D341Med (cell line): ENCODE measurements around the gene SH3RF3.

Experiments
- DNase-seq: peaks from one replicate; pipeline ENCODE4 v3.0.0; 2012; ENCODE audit warnings: low spot score

The SH3RF3 gene

DNA sequence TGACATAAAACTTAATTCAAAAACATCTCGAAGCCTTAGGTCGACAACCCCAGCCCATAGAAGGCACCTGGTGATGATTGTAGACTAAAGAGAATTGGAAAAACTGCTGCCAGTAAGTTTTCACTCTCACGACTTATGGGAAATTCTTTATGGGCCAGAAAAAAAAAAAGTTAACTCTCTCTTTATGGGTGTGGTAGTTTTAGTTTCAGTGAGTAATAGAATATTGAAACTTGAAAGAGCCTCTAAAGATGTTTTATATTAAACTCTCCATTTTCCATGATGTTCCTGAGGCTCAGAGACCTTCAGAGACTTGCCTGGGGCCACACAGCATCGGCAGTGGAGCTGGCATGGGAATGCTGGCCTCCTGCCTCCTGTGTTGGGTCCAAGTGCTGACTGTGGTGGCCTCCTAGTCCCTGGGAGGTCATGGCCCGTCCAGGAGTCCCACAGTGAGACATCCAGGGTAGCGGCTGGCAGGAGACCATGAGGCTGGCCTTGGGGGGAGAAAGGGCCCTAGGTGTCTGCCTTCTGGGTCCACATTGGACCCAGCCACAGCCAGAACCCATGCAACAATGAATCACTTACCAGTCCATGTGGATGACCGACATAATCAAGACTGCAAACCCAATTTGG lies 325.9 kb downstream of the SH3RF3 start:
- no peak for DNase-seq

DNA sequence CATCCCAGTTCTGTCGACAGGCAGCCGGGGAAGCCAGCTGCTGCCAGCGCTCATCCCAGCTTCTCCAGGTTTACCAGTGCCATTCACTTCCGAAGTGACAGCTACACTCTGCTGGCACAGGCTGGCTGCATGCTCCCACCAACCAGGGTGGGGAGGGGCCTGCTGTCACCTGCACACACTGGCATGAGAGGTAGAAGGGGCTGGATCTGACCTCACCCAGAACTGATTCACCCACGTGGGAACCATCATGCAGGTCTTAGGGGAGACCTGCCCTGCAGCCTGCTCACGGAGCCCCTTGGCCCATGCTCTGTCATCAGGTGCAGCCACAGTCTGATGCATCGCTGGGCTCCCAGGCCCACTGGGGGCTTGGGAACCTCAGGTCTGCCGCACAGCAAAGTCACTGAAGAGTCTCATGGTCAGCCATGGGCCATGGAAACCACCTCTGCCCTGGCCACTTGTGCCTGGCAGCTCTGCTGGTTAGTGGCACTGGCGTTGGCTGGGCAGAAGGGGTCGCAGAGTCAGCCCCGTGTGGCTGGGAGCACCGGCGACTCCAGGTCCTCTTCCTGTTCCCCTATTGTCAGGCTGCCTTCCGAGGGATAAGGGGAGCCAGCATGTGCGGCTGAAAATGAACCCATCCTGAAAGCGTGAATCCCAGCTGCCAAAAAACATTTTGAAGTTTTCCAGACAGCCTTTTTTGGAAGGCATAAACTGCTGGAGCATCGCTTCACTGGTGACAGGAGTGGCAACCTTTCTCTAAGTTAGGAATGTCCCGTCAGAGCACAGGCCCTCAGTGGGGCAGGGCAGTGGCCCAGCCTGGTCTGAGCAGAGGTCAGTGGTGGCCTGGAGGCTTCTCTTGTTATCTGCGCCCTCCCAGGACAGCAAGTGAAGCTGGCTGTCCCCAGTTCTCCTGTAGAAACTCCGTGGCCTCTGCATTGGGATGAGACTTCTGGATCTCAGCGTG lies 327.0 kb downstream of the SH3RF3 start:
- DNase-seq: no peak

DNA sequence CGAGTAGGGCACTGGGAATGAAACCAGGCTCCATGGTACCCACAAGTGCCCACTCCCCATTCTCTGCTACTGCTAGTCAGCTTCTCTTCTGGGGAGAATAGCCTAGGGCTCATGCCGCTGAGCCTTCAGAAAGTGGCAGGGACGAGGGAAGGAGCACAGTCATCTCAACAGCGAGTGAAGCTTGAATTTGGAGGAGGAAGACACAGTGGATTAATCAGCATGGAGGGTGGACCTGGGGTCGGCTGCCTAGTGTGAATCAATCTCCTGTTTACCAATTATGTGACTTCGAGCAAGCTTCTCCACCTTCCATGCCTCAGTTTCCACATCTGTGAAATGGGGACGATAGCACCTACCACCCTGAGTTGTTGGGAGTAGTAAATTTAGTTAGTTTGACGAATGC lies 327.8 kb downstream of the SH3RF3 start:
- no peak for DNase-seq

DNA sequence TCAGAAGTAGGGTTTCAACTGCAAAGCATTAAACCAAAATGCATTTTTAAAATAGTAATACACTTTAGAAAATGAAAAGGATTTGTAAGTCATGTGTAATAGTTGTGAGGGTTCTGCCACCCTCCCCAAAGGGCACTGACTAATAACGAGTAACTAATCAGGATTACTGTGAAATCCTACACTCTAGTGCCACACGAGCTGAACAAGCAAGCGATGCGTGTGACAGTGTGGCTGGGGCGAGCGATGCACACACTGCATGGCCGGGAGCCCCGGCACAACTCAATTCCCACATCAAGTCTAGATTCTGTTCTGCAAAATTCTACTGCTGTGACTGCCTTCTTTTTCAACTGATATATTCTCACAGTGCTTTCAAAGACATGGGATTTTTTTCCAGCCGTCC lies 328.4 kb downstream of the SH3RF3 start:
- DNase-seq: no peak

DNA sequence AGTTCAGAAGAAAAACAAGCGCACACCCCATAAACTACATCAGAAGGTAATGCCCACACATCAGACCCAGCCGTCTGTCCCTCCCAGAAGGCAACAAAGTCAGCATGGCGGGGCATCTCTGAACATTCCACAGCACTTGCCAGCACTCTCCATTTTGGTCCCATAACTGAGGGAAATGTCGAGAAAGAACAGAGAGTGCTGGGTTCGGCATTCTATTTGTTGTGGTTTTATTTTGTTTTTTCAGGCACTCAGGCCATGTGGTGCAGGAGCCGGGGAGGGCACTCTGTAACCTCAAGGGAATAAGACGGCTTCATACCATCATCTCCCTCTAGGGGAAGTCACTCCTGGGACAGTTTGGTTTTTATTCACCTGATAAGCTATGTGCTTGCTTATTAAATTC lies 328.8 kb downstream of the SH3RF3 start:
- peak; percentile 44 for DNase-seq

DNA sequence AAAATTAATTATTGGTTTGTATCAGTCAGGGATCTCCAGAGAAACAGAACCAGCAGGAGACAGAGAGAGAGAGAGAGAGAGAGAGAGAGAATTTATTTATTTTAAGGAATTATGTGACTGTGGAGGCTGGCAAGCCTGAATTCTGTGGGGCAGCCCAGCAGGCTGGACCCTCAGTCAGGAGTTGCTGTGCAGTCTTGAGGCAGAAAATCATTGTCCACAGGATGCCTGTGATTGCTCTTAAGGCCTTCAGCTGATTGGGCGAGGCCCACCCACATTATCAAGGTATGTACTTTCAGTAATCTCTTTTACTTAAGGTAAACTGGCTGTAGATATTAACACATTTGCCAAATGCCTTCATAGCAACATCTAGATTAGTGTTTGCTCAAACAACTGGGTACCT lies 329.5 kb downstream of the SH3RF3 start:
- no peak for DNase-seq

DNA sequence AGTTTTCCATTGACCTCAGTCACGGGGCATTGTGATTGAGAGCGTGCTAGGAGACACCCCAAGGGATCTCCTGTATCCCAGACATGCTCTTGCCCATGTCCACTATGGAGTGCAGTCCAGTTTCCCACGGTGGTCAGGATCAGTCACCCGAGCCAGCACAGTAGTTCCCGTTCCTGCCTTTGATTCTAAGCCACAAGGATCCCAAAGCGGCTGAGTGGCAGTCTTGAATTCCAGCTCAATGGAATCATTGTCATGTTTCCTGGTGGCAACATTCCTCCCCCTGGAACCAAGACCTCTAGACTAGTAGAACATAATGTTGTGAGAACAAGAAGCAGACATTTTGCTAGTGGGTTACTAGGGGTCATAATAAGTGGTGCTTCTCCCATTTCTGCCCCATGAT lies 330.5 kb downstream of the SH3RF3 start:
- DNase-seq: no peak

DNA sequence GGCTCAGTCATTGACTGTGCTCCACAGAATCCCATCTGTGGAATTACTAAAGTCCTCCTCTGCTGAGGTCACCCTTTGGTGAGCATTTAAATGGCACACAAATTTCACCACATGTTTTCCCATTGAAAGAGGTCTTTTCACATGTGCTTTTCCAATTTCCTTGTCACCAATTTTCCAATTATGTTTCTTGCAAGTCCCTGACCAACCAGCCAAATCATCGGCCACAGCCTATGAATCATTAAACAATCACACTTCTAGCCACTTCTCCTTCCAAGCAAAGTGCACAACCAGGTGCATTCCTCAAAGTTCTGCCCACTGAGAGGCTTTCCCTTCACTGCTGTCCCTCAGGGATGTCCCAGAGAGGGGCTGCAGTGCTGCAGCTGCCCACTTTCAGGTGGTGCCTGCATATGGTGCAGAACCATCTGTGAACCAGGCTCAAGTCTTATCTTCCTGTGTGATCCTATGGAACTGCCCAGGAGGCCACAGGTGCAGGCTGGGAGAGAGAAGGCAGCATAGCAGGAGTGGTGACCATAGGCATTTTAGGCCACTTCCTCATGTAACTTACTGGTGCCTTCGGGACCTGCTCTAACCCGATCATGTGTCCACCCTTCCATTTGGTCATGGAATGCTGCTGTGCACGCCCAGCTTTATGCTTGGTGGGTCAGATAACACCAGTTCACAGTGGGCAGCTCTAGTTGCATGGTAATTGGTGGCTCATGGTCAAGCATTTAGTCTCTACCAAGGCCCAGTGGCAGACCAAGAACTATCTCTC lies 331.7 kb downstream of the SH3RF3 start:
- no peak for DNase-seq

DNA sequence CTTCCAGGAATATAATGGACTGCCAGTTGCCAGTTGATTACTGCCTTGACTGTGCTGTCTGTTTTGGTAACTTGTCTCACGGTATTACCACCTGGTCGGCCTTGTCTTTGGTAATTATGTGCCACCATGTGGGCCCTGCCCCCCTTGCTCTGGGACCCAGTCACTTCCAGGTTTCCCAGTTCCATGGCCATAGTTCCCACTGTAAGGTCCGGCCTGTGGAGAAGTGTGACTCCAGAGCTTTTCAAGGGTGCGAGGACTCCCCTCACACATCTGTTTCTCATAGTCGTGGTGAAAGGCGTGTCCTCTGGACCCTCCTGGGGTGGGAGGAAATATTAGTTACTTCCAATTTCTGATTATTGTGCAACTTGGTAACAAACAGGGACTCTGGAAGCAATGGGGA lies 334.2 kb downstream of the SH3RF3 start:
- DNase-seq: no peak

DNA sequence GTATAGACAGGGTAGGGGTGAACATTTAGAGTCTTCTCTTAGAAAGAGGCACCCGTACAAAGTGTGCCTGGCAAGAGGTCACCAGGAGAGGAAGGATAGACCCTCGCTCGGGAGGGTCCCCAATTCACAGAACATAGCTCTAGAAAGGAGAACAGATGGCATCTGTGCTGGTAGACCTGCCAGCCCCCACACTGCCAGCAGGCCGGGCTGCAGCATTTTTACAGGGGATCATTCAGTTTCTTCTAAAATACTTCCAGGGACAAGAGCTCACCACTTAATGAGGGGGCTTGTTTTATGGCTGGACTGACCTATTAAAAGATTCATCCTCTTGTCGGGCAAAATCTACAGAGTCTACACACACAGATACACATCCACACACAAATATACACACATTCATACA lies 334.9 kb downstream of the SH3RF3 start:
- DNase-seq: no peak

DNA sequence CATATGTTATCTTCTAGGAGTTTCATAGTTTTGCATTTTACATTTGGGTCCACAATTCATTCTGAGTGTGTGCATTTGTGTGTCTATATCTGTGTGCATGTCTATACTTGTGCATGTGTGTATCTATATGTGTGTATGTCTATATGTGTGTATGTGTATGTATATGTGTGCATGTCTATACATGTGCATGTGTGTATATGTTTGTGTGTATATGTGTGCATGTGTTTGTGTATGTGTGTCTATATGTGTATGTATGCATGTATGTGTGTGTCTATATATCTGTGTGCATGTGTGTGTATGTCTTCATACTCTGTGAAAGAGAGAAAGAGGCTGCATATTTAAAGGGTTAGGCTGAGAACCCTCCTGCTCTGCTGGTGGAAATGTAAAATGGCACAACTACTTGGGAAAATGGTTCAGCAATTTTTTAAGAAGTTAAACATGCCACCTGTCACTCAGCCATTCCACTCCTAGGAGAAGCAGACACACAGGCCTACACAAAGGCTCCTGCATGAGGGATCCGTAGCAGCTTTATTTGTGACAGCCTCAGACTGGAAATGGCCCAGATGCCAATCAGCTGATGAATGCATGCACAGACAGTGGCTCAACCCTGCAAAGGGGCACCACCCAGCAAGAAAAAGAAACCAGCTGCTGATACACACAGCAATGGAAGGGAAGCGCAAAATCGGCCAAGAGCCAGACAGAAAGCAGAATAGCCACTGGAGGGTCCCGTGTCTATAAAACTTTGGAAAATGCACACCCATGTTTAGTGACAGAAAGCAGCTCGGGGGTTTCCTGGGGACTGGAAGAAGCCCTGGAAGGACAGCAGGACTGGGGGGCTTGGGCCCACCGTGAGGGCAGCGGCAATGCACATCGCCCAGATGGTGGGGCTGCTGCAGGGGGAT lies 337.9 kb downstream of the SH3RF3 start:
- DNase-seq: no peak

DNA sequence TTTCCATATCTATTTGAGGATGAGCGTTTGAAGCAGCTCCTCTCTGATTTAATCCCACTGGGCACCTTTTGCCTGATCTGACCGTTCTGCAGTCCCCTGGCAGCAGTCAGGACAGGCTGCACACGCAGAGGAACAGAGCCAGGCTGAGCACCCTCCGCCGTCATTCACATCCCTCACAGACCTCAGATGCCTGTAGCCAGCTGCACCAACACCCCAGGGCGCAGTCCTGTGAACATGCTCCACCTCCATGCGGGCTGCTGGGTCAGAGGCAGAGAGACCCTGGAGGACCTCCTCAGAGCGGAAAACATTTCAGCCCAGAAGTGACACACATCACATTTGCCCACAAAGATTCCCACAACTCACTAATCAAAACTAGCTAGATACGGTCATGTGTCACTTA lies 338.7 kb downstream of the SH3RF3 start:
- DNase-seq: no peak

DNA sequence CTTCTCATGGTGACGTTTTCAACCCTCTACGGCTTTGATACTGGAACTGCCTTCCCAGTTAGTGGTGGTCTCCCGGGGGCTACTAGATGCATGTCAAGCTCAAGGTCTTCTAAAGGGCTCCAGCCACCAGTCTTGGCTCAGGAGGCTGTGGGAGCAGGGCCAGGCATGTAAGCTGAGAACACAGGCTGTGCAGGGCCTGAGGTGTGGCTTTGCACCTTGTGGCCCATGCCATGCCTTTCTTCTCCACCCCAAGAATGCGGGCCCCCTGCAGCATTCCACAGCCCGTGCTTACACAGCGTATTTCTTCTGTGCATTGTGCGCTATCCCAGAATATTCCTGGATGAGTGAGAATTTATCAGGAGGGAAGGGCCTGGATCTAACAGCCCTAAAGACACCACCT lies 339.9 kb downstream of the SH3RF3 start:
- DNase-seq: no peak

DNA sequence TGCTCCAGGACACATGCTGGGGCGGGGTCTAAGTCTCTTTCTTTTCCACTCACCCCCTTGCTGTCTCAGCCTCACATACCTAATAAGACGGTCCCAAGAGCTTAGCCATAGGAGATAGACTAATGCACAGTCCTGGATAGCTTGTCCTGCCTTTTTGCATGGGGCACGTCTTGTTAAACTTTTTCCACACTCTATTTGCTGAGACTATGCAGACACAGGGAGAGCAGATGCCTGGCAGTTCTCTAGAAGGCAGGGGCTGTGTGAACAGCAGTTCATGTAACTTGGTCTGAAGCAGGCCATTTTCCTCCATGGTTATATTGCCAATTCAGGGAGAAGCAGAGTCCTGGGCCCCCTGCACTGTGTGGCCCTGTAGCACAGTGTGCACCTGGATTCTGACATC lies 342.7 kb downstream of the SH3RF3 start:
- no peak for DNase-seq

DNA sequence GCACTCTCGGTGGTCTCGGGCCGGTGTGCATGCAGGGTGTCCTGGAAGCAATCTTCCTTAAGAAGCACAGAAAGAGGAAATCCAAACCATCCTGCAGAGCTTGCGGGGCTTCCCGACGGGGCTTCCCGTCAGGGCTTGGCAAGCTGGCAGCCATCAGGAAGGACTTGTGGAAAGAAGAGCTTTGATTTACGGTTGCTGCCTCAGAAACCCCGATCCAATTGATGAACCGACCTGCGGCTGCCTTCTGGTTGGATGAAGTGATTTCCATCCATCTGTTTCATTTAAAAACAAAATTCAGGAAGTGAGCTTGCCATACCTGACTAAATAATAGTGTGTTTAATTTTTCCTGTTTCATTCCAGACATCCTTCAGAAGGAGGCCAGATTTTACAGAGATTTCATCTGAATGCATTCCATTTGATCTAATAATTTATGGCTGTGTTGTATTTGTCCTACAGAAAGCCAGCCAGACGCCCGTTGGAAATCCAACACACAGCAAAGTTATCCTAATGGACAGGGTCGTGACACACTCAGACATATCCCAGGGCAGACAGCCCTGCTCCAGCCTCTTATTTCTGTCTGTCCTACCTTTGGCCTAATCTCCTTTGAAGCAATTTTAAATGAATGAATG lies 343.4 kb downstream of the SH3RF3 start:
- no peak for DNase-seq

DNA sequence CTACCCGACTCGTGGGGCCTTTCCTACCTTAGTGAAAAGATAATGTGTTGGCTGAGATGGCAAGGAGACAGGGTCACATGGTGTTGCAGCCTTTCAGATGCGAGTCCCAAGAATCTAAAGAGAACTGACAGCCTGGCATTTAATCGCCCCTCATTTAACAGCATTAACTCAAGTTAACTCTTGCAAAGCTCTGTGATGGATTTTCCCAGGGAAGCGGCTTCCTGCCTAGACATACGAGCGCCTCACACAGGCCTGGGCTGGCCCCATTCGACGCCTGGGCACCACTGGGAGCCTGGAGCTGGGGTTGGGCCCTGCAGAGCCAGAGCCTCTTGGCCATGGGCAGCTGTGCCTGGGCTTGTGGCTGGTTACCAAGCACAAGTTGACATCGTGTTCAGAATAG lies 344.0 kb downstream of the SH3RF3 start:
- DNase-seq: peak; percentile 48

DNA sequence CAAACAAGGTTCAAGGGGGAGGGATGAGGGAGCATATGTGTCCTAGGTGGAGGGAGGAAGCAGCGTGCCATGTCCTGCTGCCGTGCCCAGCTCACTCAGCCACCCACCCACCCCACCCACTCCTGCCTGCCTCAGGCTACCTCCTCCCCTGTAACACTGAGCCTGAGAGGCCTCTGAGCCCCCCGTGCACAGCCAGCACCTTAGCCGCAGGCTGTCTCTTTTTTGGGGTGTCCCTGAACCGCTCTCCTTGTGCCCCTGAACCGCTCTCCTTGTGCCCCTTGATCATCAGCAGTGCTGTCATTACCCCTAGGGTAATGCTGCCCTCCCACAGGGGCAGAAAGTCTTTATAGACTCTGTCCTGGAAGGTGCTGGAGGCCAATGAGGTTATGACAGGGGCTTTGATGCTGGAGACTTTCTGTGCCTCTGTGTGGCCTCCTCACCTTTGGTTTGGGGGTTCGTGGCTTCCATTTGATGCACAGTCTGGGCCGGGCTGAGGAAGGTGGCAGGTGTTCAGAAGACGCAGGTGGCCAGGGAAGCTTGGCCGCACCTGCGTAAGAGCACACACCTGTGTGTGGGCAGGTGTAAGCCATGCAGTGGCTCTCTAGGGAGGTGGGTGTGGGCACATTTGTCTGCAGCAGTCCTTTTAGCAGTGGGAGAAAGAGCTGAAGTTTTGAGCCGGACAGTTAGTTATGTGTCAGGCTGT lies 344.8 kb downstream of the SH3RF3 start:
- DNase-seq: no peak

DNA sequence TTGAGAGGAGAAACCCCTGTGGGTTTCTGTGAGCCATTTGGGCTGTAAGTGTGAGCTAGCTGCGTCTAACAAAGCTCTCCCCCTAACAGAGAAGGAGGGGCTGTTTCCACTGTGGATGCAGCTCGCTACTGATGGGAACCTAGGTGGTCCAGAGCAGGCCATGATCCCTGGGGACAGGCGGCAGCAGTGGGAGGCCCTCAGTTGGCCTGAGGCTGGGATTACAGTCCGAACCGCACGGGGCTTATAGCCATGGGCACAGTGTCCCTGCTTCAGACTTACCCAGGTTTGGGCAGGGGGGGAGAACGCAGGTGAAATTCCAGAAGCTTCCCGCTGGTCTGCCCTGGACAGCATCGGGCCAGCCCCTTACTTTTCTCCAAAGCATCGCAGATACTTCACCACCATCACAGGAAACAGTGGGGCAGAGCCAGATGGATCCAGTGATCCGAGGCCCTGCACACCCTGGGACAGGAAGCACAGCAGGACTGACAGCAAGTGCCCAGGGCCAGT lies 345.4 kb downstream of the SH3RF3 start:
- no peak for DNase-seq

DNA sequence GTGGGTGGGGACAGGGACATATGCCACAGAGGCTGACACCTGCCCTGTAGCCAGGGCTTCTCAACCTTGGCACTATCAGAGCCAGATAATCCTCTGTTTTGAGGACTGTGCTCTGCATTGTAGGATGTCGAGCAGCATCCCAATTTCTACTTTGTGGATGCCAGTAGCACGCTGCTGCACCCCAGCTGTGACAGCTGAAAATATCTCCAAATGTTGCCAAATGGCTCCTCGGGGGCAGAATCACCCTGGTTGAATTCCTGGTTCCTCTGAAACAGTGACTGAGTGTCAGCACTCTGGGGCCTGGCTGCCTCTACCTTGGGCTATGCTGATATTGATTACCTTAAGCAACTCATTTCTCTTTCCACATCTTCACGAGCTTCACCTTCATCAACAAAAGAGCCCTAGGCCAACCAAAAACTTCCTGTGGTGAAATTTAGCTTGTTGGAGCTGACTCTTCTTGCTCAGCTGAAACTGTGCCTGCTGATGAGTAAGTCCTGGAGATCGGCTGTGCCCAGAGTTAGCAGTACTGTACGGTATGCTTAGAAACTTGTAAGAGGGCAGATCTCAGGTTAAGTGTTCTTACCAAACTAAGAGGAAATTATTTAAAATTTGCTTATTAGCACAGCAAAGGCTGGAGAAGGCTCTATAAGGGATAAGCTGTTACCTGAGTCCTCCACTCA lies 346.7 kb downstream of the SH3RF3 start:
- no peak for DNase-seq
